CD8-positive, alpha-beta memory T cell (primary cell): Measurements from ENCODE around the gene PSMB2. TPM values are rescaled to one million over a fixed set of nuclear protein-coding genes. Genes with fewer than 3 reads are reported as not detected.

ENCODE experiments used
- CTCF ChIA-PET: fragments of 350-600 bp; sonication (Branson Sonifier 250); formaldehyde crosslinking; loops from one replicate; lab custom pipeline; 2021; ENCODE audit warnings: antibody characterized with exemption; lab: Charles Lee
- POLR2A ChIA-PET: fragments of 350-600 bp; sonication (Branson Sonifier 250); formaldehyde crosslinking; loops from one replicate; lab custom pipeline; 2021; ENCODE audit warnings: antibody characterized with exemption; lab: Charles Lee
- DNase-seq, 5 donors: peaks; one replicate each; pipeline versions ENCODE4 v3.0.0 to v3.0.0-alpha.2; 2020 to 2022; ENCODE audit warnings: mixed read lengths in 1 of 5
- H3K27ac ChIP-seq: one replicate; pipeline ENCODE4 v1.7.0; 2013; ENCODE audit warnings: low read depth, mild to moderate bottlenecking, low read length, moderate library complexity
- H3K27me3 ChIP-seq: 2 replicates; pipeline ENCODE4 v1.7.0; 2013; ENCODE audit warnings: low read length, mild to moderate bottlenecking; ENCODE audit not compliant: insufficient read depth, poor library complexity, severe bottlenecking
- H3K36me3 ChIP-seq: 2 replicates; pipeline ENCODE4 v1.7.0; 2013; ENCODE audit warnings: mild to moderate bottlenecking, low read length, moderate library complexity; ENCODE audit not compliant: insufficient read depth
- H3K4me1 ChIP-seq: 2 replicates; pipeline ENCODE4 v1.7.0; 2013; ENCODE audit warnings: mild to moderate bottlenecking, low read length, moderate library complexity; ENCODE audit not compliant: insufficient read depth
- H3K4me3 ChIP-seq: 2 replicates; pipeline ENCODE4 v1.7.0; 2013; ENCODE audit warnings: mild to moderate bottlenecking, low read length
- H3K9me3 ChIP-seq: 2 replicates; pipeline ENCODE4 v1.7.0; 2013; ENCODE audit warnings: mild to moderate bottlenecking, low read length
- H3K27ac Mint-ChIP-seq, 8 donors: one replicate each; pipeline ENCODE4 v1.8.0; 2020 to 2021; ENCODE audit warnings: mixed read lengths in 8 of 8, mild to moderate bottlenecking in 6 of 8, inconsistent platforms in 3 of 8, moderate library complexity in 3 of 8
- H3K27me3 Mint-ChIP-seq, 2 donors: one replicate each; pipeline ENCODE4 v1.8.0; 2020 to 2021; ENCODE audit warnings: mixed read lengths in 2 of 2, mild to moderate bottlenecking in 1 of 2, moderate library complexity in 1 of 2
- H3K36me3 Mint-ChIP-seq, 3 donors: one replicate each; pipeline ENCODE4 v1.8.0; 2020 to 2021; ENCODE audit warnings: mixed read lengths in 3 of 3, inconsistent platforms in 1 of 3, mild to moderate bottlenecking in 1 of 3
- H3K4me1 Mint-ChIP-seq, 3 donors: one replicate each; pipeline ENCODE4 v1.8.0; 2020 to 2021; ENCODE audit warnings: mixed read lengths in 3 of 3, inconsistent platforms in 1 of 3, mild to moderate bottlenecking in 1 of 3
- H3K4me3 Mint-ChIP-seq, 7 donors: one replicate each; pipeline ENCODE4 v1.8.0; 2020 to 2021; ENCODE audit warnings: mixed read lengths in 7 of 7, mild to moderate bottlenecking in 6 of 7, moderate library complexity in 4 of 7, inconsistent platforms in 2 of 7
- H3K9me3 Mint-ChIP-seq, 5 donors: one replicate each; pipeline ENCODE4 v1.8.0; 2020 to 2022; ENCODE audit warnings: mixed read lengths in 5 of 5, mild to moderate bottlenecking in 3 of 5, moderate library complexity in 2 of 5, inconsistent platforms in 1 of 5
- polyA plus RNA-seq: library from polyadenylated mRNA; unstranded; fragments of 300-500 nt; fragmentation: Illumina TruSeq; gene quantifications from one replicate; pipeline ENCODE4 v1.2.3, GENCODE V29; 2021
- total RNA-seq, 2 experiments: library from RNA; stranded (reverse); gene quantifications; one replicate each; pipeline ENCODE4 v1.2.3, GENCODE V29; 2021

The PSMB2 gene
- total and polyA plus RNA-seq, 3 experiments from 2014 or later, result 87.0 to 119 (median 117) TPM

DNA sequence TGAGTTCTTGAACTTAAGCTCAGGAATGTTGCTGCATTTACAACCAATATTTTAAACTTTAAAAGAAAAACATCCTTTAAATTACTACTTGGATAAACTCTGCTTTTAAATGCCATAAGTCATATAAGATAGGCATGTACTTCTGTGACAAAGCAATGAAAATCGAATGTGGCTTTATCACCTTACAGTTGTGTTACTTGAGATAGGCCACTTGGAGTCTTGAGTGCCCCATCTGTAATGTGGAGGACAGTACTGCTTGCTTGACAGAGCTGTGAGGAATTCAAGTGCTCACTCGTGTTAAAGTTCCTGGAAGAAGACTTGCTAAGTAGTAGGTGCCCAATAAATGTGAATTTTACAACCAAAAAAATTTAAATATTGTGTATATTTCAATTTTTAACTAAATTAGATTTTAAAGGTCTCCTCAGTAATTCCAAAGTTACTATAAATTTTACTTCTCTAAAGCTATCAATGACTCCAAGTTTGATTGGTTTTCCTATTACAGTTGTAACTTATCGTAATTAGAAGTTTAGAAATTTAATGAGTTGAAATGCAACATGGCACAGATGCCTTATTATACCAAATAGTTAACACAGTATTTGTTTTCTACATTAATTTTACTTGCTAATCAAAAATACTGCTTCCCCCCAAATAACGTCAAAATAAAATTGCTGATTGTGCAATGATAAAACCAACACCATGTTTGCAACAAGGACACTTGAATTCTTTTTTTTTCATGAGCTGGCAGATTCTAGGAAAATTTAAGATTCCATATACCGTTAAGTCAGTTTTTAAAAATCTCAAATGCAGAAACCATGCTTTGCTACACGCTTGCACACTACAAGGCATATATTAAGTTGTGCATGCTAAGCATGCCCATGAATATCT lies 21.8 kb downstream of the PSMB2 start:
- Mint-ChIP-seq H3K4me3 (no peak overlapping the region), H3K27ac (peak overlapping the region in 1 of 8 donors; percentile 44), H3K9me3 (no peaks in the 10 kb centered on the region), H3K4me1 (peaks cover 27 to 60% (median 43%) of the 10 kb centered on the region in 3 donors), H3K27me3 (no peaks in the 10 kb centered on the region), H3K36me3 (peaks cover 6 to 74% (median 15%) of the 10 kb centered on the region in 3 donors)
- Histone ChIP-seq H3K27ac (no peak overlapping the region), H3K9me3 (no peaks in the 10 kb centered on the region), H3K4me3 (no peak overlapping the region), H3K4me1 (no peaks in the 10 kb centered on the region), H3K27me3 (no peaks in the 10 kb centered on the region), H3K36me3 (peaks cover 17% of the 10 kb centered on the region)
- no peak for DNase-seq
- POLR2A ChIA-PET, result no interaction called here
- CTCF ChIA-PET, result no interaction called here

DNA sequence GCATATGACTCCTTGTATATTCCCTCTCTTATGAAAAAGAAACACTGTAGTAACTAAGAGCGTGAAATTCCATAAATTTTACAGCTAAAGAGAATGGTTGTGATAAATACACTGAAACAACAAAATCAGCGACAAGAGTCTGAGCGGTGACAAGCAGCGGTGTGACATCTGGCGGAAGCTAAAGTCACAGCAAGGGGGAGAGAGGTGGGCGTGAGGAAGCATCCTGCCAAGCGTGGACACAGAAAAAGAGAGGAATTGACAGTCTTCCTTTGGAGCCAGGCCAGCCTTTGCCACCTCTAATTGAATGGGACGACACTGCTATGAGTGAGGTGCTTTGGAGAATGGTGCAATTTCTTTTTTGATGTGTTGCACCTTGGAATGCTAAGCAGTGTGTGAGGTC lies 25.9 kb downstream of the PSMB2 start:
- no peak for DNase-seq
- no peaks in the 10 kb centered on the region for H3K4me1 ChIP-seq
- H3K27ac ChIP-seq, result no peak overlapping the region
- Mint-ChIP-seq H3K9me3 (no peaks in the 10 kb centered on the region), H3K27me3 (no peaks in the 10 kb centered on the region), H3K36me3 (peaks cover 6 to 72% (median 16%) of the 10 kb centered on the region in 3 donors), H3K4me3 (no peak overlapping the region), H3K27ac (peak overlapping the region in 3 of 8 donors; percentile 12 to 30 (median 14)), H3K4me1 (peaks cover 25 to 60% (median 49%) of the 10 kb centered on the region in 3 donors)
- ChIA-PET POLR2A (no interaction called here), CTCF (no interaction called here)
- H3K36me3 ChIP-seq, result peaks cover 12% of the 10 kb centered on the region
- H3K4me3 ChIP-seq, result no peak overlapping the region
- no peaks in the 10 kb centered on the region for H3K9me3 ChIP-seq
- no peaks in the 10 kb centered on the region for H3K27me3 ChIP-seq

DNA sequence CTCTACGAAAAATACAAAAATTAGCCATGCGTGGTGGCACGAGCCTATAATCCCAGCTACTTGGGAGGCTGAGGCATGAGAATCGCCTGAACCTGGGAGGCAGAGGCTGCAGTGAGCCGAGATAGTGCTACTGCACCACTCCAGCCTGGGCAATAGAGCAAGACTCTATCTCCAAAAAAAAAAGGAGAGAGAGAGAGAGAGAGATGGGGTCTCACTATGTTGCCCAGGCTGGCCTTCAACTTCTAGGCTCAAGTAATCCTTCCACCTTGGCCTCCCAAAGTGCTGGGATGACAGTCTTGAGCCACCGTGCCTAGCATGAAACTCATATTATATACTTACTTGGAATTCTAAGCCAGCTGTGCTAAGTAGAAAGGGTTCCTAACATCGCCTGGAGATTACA lies 29.7 kb downstream of the PSMB2 start:
- Mint-ChIP-seq H3K4me3 (no peak overlapping the region), H3K9me3 (no peaks in the 10 kb centered on the region), H3K27me3 (no peaks in the 10 kb centered on the region), H3K27ac (peak overlapping the region in 1 of 8 donors; percentile 43), H3K36me3 (peaks cover 10 to 74% (median 25%) of the 10 kb centered on the region in 3 donors), H3K4me1 (peaks cover 26 to 49% (median 41%) of the 10 kb centered on the region in 3 donors)
- no peaks in the 10 kb centered on the region for H3K4me1 ChIP-seq
- no peaks in the 10 kb centered on the region for H3K9me3 ChIP-seq
- ChIA-PET POLR2A (no interaction called here), CTCF (no interaction called here)
- H3K27me3 ChIP-seq, result no peaks in the 10 kb centered on the region
- no peak for DNase-seq
- no peak overlapping the region for H3K4me3 ChIP-seq
- no peak overlapping the region for H3K27ac ChIP-seq
- peaks cover 20% of the 10 kb centered on the region for H3K36me3 ChIP-seq

DNA sequence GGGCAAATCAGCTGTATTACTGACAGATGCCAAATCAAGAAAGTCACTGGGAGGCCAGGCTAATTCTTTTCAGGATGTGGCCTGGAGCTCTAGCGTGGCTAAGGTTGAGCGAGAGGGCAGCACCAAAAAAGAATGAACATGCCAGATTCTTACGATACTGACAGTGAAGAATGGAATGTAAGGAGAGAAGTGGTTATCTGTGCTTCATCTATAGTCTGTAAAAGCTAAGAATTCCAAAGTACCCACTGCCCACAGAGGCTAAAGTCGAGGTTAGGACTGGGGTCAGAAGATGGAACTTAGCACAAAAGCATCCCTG lies 35.5 kb downstream of the PSMB2 start:
- H3K4me1 Mint-ChIP-seq, result peaks cover 12 to 22% (median 15%) of the 10 kb centered on the region in 3 donors
- H3K9me3 Mint-ChIP-seq, result no peaks in the 10 kb centered on the region
- H3K27me3 Mint-ChIP-seq, result no peaks in the 10 kb centered on the region
- Histone ChIP-seq H3K27me3 (no peaks in the 10 kb centered on the region), H3K36me3 (peaks cover 39% of the 10 kb centered on the region), H3K9me3 (no peaks in the 10 kb centered on the region), H3K4me3 (no peak overlapping the region), H3K27ac (no peak overlapping the region), H3K4me1 (no peaks in the 10 kb centered on the region)
- ChIA-PET POLR2A (no interaction called here), CTCF (interaction anchor here (1.2 kb wide), 1 partner anchor 21 kb away, joined by 3 read pairs; no protein-coding TSS in a partner anchor)
- peaks cover 13 to 85% (median 34%) of the 10 kb centered on the region in 3 donors for H3K36me3 Mint-ChIP-seq
- no peak overlapping the region for H3K4me3 Mint-ChIP-seq
- DNase-seq, result no peak
- H3K27ac Mint-ChIP-seq, result peak overlapping the region in 3 of 8 donors; percentile 48 to 85 (median 51)

DNA sequence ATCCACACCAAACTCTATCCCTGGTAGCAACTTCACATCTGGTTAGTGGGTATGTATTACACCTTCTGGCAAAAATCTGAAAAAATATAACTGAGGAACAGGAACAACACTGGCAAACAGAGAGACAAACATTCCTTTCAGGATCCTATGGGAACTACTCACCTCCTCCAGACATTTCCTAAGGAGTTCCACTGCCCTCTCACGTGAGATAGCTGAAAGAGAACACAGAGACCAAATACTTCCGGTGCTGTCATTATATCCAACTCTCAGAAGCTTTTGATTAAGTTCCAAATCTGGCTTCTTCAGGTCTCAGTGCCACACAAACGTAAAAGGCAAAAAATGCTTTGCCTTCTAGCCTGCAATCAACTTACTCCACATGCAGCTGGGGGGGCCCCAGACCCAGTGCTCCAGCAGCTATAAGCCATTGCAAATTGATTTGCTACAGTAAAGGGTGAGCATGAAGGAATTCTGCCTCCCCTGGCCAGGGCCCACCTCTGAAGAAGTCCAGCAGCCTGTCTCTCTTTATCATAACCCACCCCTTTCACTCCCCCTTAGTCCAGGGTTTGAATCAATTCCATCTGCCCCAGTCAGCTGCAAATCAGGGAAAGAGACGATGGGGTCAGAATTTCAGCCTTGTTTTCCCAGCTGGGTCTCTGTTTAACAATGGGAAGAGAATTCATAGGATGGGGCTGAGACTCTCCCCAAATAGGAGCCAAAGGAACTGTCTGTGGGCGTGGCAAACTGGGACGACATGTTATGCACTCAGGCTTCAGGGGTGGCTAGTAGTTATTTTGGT lies 36.1 kb downstream of the PSMB2 start:
- Histone ChIP-seq H3K27ac (no peak overlapping the region), H3K4me1 (no peaks in the 10 kb centered on the region), H3K9me3 (no peaks in the 10 kb centered on the region), H3K4me3 (no peak overlapping the region), H3K27me3 (no peaks in the 10 kb centered on the region), H3K36me3 (peaks cover 39% of the 10 kb centered on the region)
- peak overlapping the region in 5 of 8 donors; percentile 23 to 85 (median 68) for H3K27ac Mint-ChIP-seq
- no peak overlapping the region for H3K4me3 Mint-ChIP-seq
- ChIA-PET CTCF (interaction anchor here (1.2 to 1.4 kb wide), 2 partner anchors 21 to 37 kb away, joined by 3 to 4 read pairs; no protein-coding TSS in a partner anchor), POLR2A (no interaction called here)
- H3K36me3 Mint-ChIP-seq, result peaks cover 13 to 87% (median 33%) of the 10 kb centered on the region in 3 donors
- peaks cover 12 to 22% (median 14%) of the 10 kb centered on the region in 3 donors for H3K4me1 Mint-ChIP-seq
- no peaks in the 10 kb centered on the region for H3K27me3 Mint-ChIP-seq
- no peaks in the 10 kb centered on the region for H3K9me3 Mint-ChIP-seq
- DNase-seq, result no peak

DNA sequence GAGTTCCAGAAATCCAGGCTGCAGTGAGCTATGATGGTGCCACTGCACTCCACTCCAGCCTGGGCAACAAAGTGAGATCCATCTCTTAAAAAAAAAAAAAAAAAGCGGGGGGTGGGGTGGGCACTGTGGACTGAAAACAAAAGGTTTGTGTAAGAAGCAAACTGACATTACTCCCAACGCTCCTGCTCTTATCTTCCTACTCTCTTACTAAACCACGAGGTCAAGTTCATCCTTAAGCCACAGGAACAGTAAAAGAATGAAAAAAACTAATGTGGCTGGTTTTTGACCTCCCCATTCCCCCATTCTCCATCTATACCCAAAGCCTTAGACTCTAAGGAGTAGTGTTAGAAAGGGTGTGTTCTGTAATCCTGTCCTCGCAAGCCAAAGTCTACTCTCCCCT lies 37.4 kb downstream of the PSMB2 start:
- Mint-ChIP-seq H3K9me3 (no peaks in the 10 kb centered on the region), H3K36me3 (peaks cover 13 to 87% (median 31%) of the 10 kb centered on the region in 3 donors), H3K4me1 (peaks cover 10 to 22% (median 14%) of the 10 kb centered on the region in 3 donors), H3K4me3 (no peak overlapping the region), H3K27me3 (no peaks in the 10 kb centered on the region), H3K27ac (peak overlapping the region in 1 of 8 donors; percentile 2)
- CTCF ChIA-PET, result interaction anchor here (1.4 kb wide), 1 partner anchor 35 kb away, joined by 4 read pairs; no protein-coding TSS in a partner anchor
- no peak for DNase-seq
- H3K4me1 ChIP-seq, result no peaks in the 10 kb centered on the region
- H3K27ac ChIP-seq, result no peak overlapping the region
- no peaks in the 10 kb centered on the region for H3K27me3 ChIP-seq
- H3K4me3 ChIP-seq, result no peak overlapping the region
- POLR2A ChIA-PET, result no interaction called here
- H3K9me3 ChIP-seq, result no peaks in the 10 kb centered on the region
- peaks cover 34% of the 10 kb centered on the region for H3K36me3 ChIP-seq

DNA sequence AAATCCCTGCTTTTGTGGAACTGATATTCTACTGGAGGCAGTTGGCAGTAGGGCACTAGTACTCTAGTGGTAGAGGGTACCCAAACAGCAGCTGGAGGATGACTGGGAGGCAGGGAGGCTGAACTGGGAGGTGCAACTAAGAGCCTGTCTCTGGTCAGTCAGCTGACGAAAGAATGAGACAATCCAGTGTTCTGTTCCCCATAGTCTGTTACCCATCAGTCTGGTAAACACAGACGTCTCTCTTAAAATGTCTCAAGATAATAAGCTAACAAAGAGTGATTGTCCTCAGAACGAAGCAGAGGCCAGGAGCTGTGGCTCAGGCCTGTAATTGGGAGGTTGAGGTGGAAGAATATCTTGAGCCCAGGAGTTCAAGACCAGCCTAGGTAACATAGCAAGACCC lies 37.9 kb downstream of the PSMB2 start:
- Histone ChIP-seq H3K9me3 (no peaks in the 10 kb centered on the region), H3K4me3 (no peak overlapping the region), H3K27ac (no peak overlapping the region), H3K4me1 (no peaks in the 10 kb centered on the region), H3K27me3 (no peaks in the 10 kb centered on the region), H3K36me3 (peaks cover 31% of the 10 kb centered on the region)
- ChIA-PET POLR2A (no interaction called here), CTCF (no interaction called here)
- no peak for DNase-seq
- peaks cover 10 to 22% (median 14%) of the 10 kb centered on the region in 3 donors for H3K4me1 Mint-ChIP-seq
- no peaks in the 10 kb centered on the region for H3K27me3 Mint-ChIP-seq
- no peak overlapping the region for H3K4me3 Mint-ChIP-seq
- no peak overlapping the region for H3K27ac Mint-ChIP-seq
- no peaks in the 10 kb centered on the region for H3K9me3 Mint-ChIP-seq
- peaks cover 13 to 82% (median 30%) of the 10 kb centered on the region in 3 donors for H3K36me3 Mint-ChIP-seq
